Mesothelial cell of epicardium (in vitro differentiated cells): ENCODE measurements around the gene POLDIP3. TPM values are rescaled to one million over a fixed set of nuclear protein-coding genes. Genes with fewer than 3 reads are reported as not detected.
"Not testable (repeated sequence)": the region's sequence is repeated elsewhere in the genome, so short reads cannot be mapped to it uniquely, and the experiment has no call there.

Source experiments
- DNase-seq, 2 experiments: peaks; one replicate each; pipeline ENCODE4 v3.0.0; 2021; ENCODE audit warnings: low spot score in 2 of 2; ENCODE audit not compliant: unreplicated experiment in 2 of 2
- H3K27ac Mint-ChIP-seq: 2 replicates; pipeline ENCODE4 v1.8.0; 2021; ENCODE audit warnings: mixed read lengths
- H3K27me3 Mint-ChIP-seq: 2 replicates; pipeline ENCODE4 v1.8.0; 2021; ENCODE audit warnings: low read depth, mixed read lengths
- H3K36me3 Mint-ChIP-seq: 2 replicates; pipeline ENCODE4 v1.8.0; 2021; ENCODE audit warnings: mixed read lengths
- H3K4me1 Mint-ChIP-seq: 2 replicates; pipeline ENCODE4 v1.8.0; 2021; ENCODE audit warnings: mixed read lengths
- H3K4me3 Mint-ChIP-seq: 2 replicates; pipeline ENCODE4 v1.8.0; 2021; ENCODE audit warnings: mild to moderate bottlenecking, moderate library complexity, mixed read lengths
- H3K9me3 Mint-ChIP-seq: 2 replicates; pipeline ENCODE4 v1.8.0; 2021; ENCODE audit warnings: mixed read lengths
- total RNA-seq: library from RNA; stranded (reverse); gene quantifications from 3 replicates; pipeline ENCODE4 v1.2.1, GENCODE V29; 2021
- TF ChIP-seq, protein P1 (sequence below): fragments of 200-600 bp; sonication (generic); IDR thresholded peaks from one replicate; pipeline ENCODE4 v1.5.0; 2021; ENCODE audit warnings: antibody characterized with exemption; ENCODE audit not compliant: unreplicated experiment

The POLDIP3 gene
- total RNA-seq, 1 donor from 2014 or later: 87.2 TPM

DNA sequence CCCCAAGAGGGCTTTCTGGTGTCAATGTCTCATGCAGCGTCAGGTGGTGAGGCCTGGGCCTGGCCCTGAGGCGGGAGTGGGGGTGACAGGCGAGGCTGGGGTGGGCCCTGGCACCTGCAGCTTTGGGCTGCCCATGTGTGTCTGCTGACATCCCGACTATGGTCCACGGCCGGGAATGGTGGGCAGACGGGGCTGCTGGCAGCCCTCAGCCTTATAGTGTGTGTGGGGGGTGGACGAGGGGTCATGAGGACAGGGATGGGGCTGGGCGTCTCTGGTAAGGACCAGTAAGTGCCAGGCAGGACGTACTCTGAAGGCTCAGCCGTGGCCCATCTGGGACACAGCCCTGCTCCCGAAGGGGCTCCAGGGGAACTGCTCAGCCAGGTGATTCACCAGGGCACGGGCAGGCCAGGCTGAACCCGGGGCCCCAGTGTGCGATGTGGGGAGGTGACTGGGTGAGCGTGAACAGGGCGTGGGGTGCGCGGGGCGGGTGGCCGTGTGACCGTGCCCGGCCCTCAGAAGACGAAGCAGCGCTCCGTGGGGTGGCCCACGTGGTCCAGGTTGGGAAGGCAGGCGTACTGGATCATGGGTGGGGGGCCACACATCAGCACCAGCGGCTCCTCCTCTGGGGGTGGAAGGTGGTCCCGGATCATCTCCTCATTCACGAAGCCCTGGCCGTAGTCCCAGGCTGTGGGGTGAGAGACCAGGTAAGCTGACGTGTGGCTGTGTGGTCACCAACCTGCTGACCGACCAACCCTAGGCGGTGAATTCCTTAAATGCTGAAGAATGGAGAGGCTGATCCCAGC, 4.8 kb upstream of the POLDIP3 start:
- DNase-seq: no peak
- TF ChIP-seq, protein P1, sequence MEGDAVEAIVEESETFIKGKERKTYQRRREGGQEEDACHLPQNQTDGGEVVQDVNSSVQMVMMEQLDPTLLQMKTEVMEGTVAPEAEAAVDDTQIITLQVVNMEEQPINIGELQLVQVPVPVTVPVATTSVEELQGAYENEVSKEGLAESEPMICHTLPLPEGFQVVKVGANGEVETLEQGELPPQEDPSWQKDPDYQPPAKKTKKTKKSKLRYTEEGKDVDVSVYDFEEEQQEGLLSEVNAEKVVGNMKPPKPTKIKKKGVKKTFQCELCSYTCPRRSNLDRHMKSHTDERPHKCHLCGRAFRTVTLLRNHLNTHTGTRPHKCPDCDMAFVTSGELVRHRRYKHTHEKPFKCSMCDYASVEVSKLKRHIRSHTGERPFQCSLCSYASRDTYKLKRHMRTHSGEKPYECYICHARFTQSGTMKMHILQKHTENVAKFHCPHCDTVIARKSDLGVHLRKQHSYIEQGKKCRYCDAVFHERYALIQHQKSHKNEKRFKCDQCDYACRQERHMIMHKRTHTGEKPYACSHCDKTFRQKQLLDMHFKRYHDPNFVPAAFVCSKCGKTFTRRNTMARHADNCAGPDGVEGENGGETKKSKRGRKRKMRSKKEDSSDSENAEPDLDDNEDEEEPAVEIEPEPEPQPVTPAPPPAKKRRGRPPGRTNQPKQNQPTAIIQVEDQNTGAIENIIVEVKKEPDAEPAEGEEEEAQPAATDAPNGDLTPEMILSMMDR: no peak
- Mint-ChIP-seq H3K36me3 (peaks cover 2% of the 10 kb centered on the region), H3K27me3 (no peaks in the 10 kb centered on the region), H3K4me3 (no peak overlapping the region), H3K4me1 (peaks cover 18% of the 10 kb centered on the region), H3K9me3 (no peaks in the 10 kb centered on the region), H3K27ac (peak overlapping the region; percentile 21)

DNA sequence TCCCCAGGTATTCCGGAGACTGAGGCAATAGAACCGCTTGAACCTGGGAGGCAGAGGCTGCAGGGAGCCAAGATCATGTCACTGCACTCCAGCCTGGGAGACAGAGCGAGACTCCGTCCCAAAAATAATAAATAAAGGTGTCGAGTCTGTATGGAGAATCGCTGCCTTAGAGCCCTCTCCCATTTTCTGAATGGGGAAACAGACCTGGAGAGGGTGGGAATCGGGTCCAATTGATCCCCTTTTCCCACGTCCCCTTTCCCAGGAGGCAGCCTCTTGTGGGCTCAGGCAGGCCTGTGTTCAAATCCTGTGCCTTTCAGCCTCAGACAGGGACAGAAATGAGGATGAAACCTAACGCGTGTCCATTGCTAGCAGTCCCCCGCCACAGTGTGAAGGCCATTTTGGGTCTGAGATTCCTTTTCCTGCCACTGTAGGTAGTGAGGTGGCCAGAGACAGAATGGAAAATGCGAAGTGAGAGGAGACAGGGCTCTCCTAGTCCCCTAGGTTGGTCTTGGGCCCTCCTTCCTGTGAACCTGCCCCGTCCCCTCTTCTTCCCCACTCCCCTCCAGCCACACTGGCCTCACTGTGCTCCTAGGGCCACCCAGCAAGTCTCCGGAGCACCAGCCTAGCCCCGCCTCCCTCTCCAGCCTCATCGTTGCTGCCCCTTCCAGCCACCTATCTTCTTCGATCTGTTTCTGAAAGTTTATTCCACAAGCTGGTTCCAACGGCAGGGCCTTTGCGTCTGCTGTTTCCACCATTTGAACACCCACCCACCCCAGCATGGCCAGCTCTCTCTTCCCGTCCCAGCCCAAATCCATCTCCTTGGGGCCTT, 2.7 kb upstream of the POLDIP3 start:
- Mint-ChIP-seq H3K36me3 (peaks cover 2% of the 10 kb centered on the region), H3K27me3 (no peaks in the 10 kb centered on the region), H3K9me3 (no peaks in the 10 kb centered on the region), H3K4me3 (no peak overlapping the region), H3K4me1 (peaks cover 33% of the 10 kb centered on the region), H3K27ac (peak overlapping the region; percentile 43)
- DNase-seq: no peak
- TF ChIP-seq, protein P1: no peak

DNA sequence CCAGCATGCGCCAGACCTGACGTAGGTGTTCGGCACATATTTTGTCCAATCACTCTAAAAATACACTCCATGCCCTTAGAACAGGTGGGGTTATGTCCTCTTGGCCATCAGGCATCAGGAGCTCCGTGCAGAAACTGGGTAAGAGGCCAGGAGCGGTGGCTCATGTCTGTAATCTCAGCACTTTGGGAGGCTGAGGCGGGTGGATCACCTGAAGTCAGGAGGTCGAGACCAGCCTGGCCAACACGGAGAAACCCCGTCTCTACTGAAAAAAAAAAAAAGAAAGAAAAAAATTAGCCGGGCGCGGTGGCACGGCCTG, 1.1 kb upstream of the POLDIP3 start:
- H3K27ac Mint-ChIP-seq: peak overlapping the region; percentile 100
- not testable (repeated sequence) for H3K9me3 Mint-ChIP-seq, H3K36me3 Mint-ChIP-seq, DNase-seq, H3K27me3 Mint-ChIP-seq
- H3K4me3 Mint-ChIP-seq: peak overlapping the region; percentile 93
- H3K4me1 Mint-ChIP-seq: peaks cover 42% of the 10 kb centered on the region

DNA sequence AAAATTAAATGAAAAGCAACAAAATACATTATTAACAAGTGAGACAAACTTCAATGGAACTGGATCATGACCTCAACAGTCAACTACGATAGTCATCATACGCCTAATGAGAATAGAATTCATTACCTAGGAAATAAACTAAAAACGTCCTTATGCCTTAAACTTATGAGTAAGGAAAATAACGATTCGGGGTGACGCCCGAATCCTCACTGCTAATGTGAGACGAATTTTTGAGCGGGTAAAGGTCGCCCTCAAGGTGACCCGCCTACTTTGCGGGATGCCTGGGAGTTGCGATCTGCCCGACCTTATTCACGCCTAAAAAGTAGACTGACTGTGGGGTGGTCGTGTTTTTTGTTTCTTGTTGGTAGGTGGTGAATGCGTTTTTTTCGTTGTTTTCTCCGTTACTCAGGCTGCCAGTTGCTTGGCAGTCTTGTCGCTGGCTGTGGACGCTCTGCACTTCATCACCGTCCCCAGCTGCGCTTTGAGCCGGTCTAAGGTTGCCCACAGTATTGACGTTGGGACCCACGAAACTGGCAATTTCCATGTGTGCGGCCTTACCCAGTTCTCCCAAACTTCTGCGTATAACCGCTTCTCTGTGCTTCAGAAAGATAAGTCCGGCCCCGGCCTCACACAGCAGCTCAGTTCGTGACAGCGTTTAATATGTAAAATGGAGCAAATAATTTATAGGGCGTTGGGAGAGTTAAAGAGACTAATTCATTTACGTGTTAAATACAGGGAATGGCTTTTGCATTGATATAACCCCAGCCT, 593 bp upstream of the POLDIP3 start:
- Mint-ChIP-seq H3K27me3 (no peaks in the 10 kb centered on the region), H3K9me3 (no peaks in the 10 kb centered on the region), H3K36me3 (peaks cover 4% of the 10 kb centered on the region), H3K4me3 (peak overlapping the region; percentile 93), H3K4me1 (peaks cover 44% of the 10 kb centered on the region), H3K27ac (peak overlapping the region; percentile 100)
- TF ChIP-seq, protein P1: no peak
- peak; percentile 70 to 85 for DNase-seq

DNA sequence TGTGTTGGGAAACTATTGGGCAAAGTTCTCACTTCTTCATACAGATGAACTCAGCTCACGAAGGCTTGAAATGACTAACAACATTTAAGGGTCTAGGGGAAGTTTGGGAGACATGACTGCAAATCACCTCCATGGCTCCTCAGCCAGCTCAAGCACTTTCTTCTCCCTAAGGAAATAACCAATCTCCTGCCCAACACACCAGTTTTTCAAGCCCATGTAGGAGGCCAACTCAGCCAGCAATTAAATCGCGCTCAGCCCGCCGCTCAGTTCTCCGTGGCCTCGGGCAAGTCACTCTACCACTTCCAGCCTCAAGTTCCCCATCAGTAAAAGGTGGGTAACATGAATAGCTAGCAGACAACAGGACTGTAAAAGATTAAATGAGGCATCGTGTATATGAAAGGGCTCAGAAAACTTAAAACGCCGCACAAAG, 796 bp downstream of the POLDIP3 start:
- Mint-ChIP-seq H3K4me1 (peaks cover 56% of the 10 kb centered on the region), H3K27ac (peak overlapping the region; percentile 98), H3K9me3 (no peaks in the 10 kb centered on the region), H3K36me3 (peaks cover 6% of the 10 kb centered on the region), H3K27me3 (no peaks in the 10 kb centered on the region), H3K4me3 (peak overlapping the region; percentile 93)
- DNase-seq: peak in 1 of 2 experiments; percentile 56
- TF ChIP-seq, protein P1: no peak
